Measurements from ENCODE around the gene TNFAIP8.

TNFAIP8 gene

GRCh38 chr5:119367502-119368237 lies 11.9 kb downstream of the TNFAIP8 start:
- DNase-seq (ENCODE audit: low read depth, low spot score) = no peak

GRCh38 chr5:119368238-119368630 lies 12.4 kb downstream of the TNFAIP8 start:
- no peak for DNase-seq (ENCODE audit: low read depth, low spot score)

GRCh38 chr5:119370486-119370885 lies 14.7 kb downstream of the TNFAIP8 start:
- DNase-seq (ENCODE audit: low read depth, low spot score) = no peak

GRCh38 chr5:119371146-119371545 lies 15.3 kb downstream of the TNFAIP8 start:
- no peak for DNase-seq (ENCODE audit: low read depth, low spot score)

- no peak for DNase-seq (ENCODE audit: low read depth, low spot score)
These were observed 17.6 kb downstream of the TNFAIP8 start for GRCh38 chr5:119373449-119373858.

- DNase-seq (ENCODE audit: low read depth, low spot score) = no peak
These were observed 19.1 kb downstream of the TNFAIP8 start for GRCh38 chr5:119374901-119375300.

- no peak for DNase-seq (ENCODE audit: low read depth, low spot score)
These were observed 21.2 kb downstream of the TNFAIP8 start for GRCh38 chr5:119377066-119377465.

GRCh38 chr5:119378075-119378700 lies 22.4 kb downstream of the TNFAIP8 start:
- DNase-seq (ENCODE audit: low read depth, low spot score) = no peak

GRCh38 chr5:119379096-119379495 lies 23.3 kb downstream of the TNFAIP8 start:
- DNase-seq (ENCODE audit: low read depth, low spot score) = no peak

- DNase-seq (ENCODE audit: low read depth, low spot score) = no peak
These were observed 24.2 kb downstream of the TNFAIP8 start for GRCh38 chr5:119379942-119380547.

- no peak for DNase-seq (ENCODE audit: low read depth, low spot score)
These were observed 26.4 kb downstream of the TNFAIP8 start for GRCh38 chr5:119382169-119382568.

- no peak for DNase-seq (ENCODE audit: low read depth, low spot score)
These were observed 27.2 kb downstream of the TNFAIP8 start for GRCh38 chr5:119383008-119383407.

- DNase-seq (ENCODE audit: low read depth, low spot score) = no peak
These were observed 29.3 kb downstream of the TNFAIP8 start for GRCh38 chr5:119385136-119385535.

- no peak for DNase-seq (ENCODE audit: low read depth, low spot score)
These were observed 29.8 kb downstream of the TNFAIP8 start for GRCh38 chr5:119385536-119386128.

GRCh38 chr5:119386596-119387344 lies 31.0 kb downstream of the TNFAIP8 start:
- no peak for DNase-seq (ENCODE audit: low read depth, low spot score)

GRCh38 chr5:119387945-119388618 lies 32.3 kb downstream of the TNFAIP8 start:
- no peak for DNase-seq (ENCODE audit: low read depth, low spot score)

- no peak for DNase-seq (ENCODE audit: low read depth, low spot score)
These were observed 32.9 kb downstream of the TNFAIP8 start for GRCh38 chr5:119388619-119389190.

GRCh38 chr5:119389288-119390030 lies 33.6 kb downstream of the TNFAIP8 start:
- DNase-seq (ENCODE audit: low read depth, low spot score) = peak; percentile 54

- DNase-seq (ENCODE audit: low read depth, low spot score) = no peak
These were observed 34.6 kb downstream of the TNFAIP8 start for GRCh38 chr5:119390404-119390803.

- DNase-seq (ENCODE audit: low read depth, low spot score) = no peak
These were observed 37.4 kb downstream of the TNFAIP8 start for GRCh38 chr5:119393201-119393691.
